HEK293T (cell line): Measurements from ENCODE around the gene USP10.

Experiments used
- CTCF ChIA-PET: fragments of 350-600 bp; formaldehyde crosslinking; extraction: SDS; loops from one replicate; lab custom pipeline; 2021; ENCODE audit warnings: antibody characterized with exemption, inconsistent platforms; lab: Yijun Ruan, JAX
- POLR2A ChIA-PET: fragments of 350-600 bp; formaldehyde crosslinking; extraction: SDS; loops from one replicate; lab custom pipeline; 2020; ENCODE audit warnings: antibody characterized with exemption, inconsistent platforms; lab: Yijun Ruan, JAX
- DNase-seq: peaks from one replicate; pipeline ENCODE4 v3.0.0; 2012; ENCODE audit warnings: mixed read lengths; ENCODE audit errors: extremely low spot score
- ARNT ChIP-seq: fragments of 450-650 bp; IDR thresholded peaks from 2 replicates; pipeline ENCODE4 v1.6.1; 2017; ENCODE audit warnings: mild to moderate bottlenecking
- BHLHE40 ChIP-seq: fragments of 450-650 bp; IDR thresholded peaks from 2 replicates; pipeline ENCODE4 v1.6.1; 2016; ENCODE audit warnings: mild to moderate bottlenecking, moderate library complexity, borderline replicate concordance
- CTBP1 ChIP-seq: fragments of 450-650 bp; IDR thresholded peaks from 2 replicates; pipeline ENCODE4 v1.6.1; 2016; ENCODE audit warnings: borderline replicate concordance
- ELF4 ChIP-seq: fragments of 450-650 bp; IDR thresholded peaks from 2 replicates; pipeline ENCODE4 v1.6.1; 2017; ENCODE audit warnings: antibody characterized with exemption
- FOXA1 ChIP-seq: fragments of 450-650 bp; IDR thresholded peaks from 2 replicates; pipeline ENCODE4 v1.6.1; 2016; ENCODE audit warnings: mild to moderate bottlenecking
- FOXK2 ChIP-seq: fragments of 450-650 bp; IDR thresholded peaks from 2 replicates; pipeline ENCODE4 v1.6.1; 2016; ENCODE audit warnings: mild to moderate bottlenecking
- FOXM1 ChIP-seq: fragments of 450-650 bp; IDR thresholded peaks from 2 replicates; pipeline ENCODE4 v1.6.1; 2017; ENCODE audit warnings: mild to moderate bottlenecking, borderline replicate concordance
- HDGF ChIP-seq: fragments of 450-650 bp; IDR thresholded peaks from 2 replicates; pipeline ENCODE4 v1.6.1; 2017; ENCODE audit warnings: antibody characterized with exemption, borderline replicate concordance
- L3MBTL2 ChIP-seq: fragments of 450-650 bp; conservative IDR thresholded peaks from 2 replicates; pipeline ENCODE4 v1.6.1; 2016; ENCODE audit warnings: mild to moderate bottlenecking
- LEF1 ChIP-seq: fragments of 450-650 bp; IDR thresholded peaks from 2 replicates; pipeline ENCODE4 v1.6.1; 2017; ENCODE audit warnings: mild to moderate bottlenecking, borderline replicate concordance
- NFRKB ChIP-seq: fragments of 450-650 bp; IDR thresholded peaks from 2 replicates; pipeline ENCODE4 v1.6.1; 2016; ENCODE audit warnings: mild to moderate bottlenecking, moderate library complexity
- SP1 ChIP-seq: fragments of 450-650 bp; IDR thresholded peaks from 2 replicates; pipeline ENCODE4 v1.6.1; 2017
- SUZ12 ChIP-seq: fragments of 450-650 bp; IDR thresholded peaks from 2 replicates; pipeline ENCODE4 v1.6.1; 2016; ENCODE audit warnings: mild to moderate bottlenecking
- TARDBP ChIP-seq: fragments of 450-650 bp; IDR thresholded peaks from 2 replicates; pipeline ENCODE4 v1.6.1; 2016
- ZNF384 ChIP-seq: fragments of 450-650 bp; IDR thresholded peaks from 2 replicates; pipeline ENCODE4 v1.6.1; 2016
- TF ChIP-seq, protein P1 (sequence below): fragments of 450-650 bp; IDR thresholded peaks from 2 replicates; pipeline ENCODE4 v1.6.1; 2016

Gene USP10

DNA sequence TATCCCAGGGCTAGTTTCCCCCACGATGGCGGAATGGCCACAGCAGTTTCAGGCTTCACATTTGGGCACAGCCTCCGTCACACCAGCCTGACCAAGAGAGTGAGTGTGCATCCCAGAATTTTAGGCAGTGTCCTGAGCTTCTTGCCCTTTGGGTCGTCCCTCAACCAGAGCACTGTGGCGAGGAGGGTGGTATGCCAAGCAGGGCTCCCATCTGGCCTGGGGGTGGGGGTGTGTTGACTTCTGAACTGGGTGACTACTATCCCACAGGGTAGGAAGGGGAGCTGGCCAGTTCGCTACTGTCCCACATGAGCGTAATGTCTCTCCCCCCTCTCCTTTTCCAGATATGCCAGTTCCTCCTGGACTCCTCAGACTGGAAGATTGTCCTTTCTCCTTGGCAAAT is 16.1 kb downstream of the USP10 start:
- POLR2A ChIA-PET, result interaction anchor here (1.5 kb wide), 1 partner anchor 12 kb away, joined by 6 read pairs; no protein-coding TSS in a partner anchor
- no peak for TF ChIP-seq FOXA1
- no peak for TF ChIP-seq FOXM1
- no peak for TF ChIP-seq HDGF
- TF ChIP-seq ARNT, result no peak
- TF ChIP-seq, protein P1, sequence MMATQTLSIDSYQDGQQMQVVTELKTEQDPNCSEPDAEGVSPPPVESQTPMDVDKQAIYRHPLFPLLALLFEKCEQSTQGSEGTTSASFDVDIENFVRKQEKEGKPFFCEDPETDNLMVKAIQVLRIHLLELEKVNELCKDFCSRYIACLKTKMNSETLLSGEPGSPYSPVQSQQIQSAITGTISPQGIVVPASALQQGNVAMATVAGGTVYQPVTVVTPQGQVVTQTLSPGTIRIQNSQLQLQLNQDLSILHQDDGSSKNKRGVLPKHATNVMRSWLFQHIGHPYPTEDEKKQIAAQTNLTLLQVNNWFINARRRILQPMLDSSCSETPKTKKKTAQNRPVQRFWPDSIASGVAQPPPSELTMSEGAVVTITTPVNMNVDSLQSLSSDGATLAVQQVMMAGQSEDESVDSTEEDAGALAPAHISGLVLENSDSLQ, result no peak
- TF ChIP-seq SP1, result no peak
- TF ChIP-seq ZNF384, result no peak
- no peak for DNase-seq
- CTCF ChIA-PET, result interaction anchor here (0.6 to 2.4 kb wide), 4 partner anchors 11 to 203 kb away, joined by 3 to 13 read pairs (median 3); no protein-coding TSS in a partner anchor

DNA sequence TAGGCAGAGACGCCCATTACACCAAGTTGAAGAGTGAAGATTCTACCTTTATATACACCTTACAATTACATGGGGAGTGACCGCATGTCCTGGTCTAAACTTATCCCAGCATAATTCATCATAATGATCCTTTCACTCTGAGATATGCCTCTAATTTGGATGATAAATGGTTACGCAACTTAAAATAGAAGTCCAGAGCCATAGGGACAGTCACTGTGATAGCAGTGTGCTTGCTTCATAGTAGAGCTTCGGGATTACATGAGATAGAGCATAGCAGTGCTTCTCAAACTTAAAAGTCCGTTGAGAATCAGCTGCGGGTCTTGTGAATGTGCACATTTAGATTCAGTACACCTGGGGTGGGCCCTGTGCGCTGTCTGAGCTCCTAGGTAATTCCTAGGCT is 16.9 kb downstream of the USP10 start:
- no peak for TF ChIP-seq BHLHE40
- TF ChIP-seq ELF4, result no peak
- TF ChIP-seq ARNT, result no peak
- no peak for TF ChIP-seq LEF1
- TF ChIP-seq CTBP1, result no peak
- no peak for TF ChIP-seq HDGF
- no peak for TF ChIP-seq L3MBTL2
- no peak for TF ChIP-seq SP1
- no peak for TF ChIP-seq FOXM1
- no peak for TF ChIP-seq FOXA1
- no peak for TF ChIP-seq ZNF384
- TF ChIP-seq SUZ12, result no peak
- TF ChIP-seq TARDBP, result no peak
- TF ChIP-seq, protein P1, result no peak
- TF ChIP-seq NFRKB, result no peak
- TF ChIP-seq FOXK2, result no peak
- DNase-seq, result no peak
- ChIA-PET POLR2A (no interaction called here), CTCF (interaction anchor here (0.5 to 1.3 kb wide), 3 partner anchors 9 to 279 kb away, joined by 3 to 5 read pairs (median 3); no protein-coding TSS in a partner anchor)

DNA sequence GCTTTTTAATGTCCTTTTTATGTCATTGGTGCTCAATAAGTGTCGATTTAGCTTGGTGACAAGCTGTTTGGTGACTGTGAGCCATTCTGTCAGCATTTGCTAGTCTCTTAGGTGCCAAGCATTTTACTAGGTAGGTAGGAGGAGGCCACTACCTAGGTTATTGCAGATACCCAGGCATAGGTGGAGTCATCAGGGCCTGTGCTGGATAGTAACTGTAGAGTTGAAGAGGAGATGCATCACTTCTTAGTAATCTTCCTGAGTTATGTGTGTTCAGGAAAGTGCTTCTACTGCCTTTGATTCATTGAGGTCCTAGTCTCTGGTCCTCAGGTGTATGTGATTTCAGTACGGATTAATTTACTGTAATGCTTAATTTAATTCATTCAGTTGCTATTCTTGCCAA is 17.7 kb downstream of the USP10 start:
- CTCF ChIA-PET, result interaction anchor here (0.5 to 1.3 kb wide), 2 partner anchors 8 to 278 kb away, joined by 3 to 5 read pairs; no protein-coding TSS in a partner anchor
- POLR2A ChIA-PET, result no interaction called here
- TF ChIP-seq ARNT, result no peak
- no peak for TF ChIP-seq FOXK2
- no peak for TF ChIP-seq BHLHE40
- TF ChIP-seq FOXA1, result no peak
- TF ChIP-seq, protein P1, result no peak
- no peak for DNase-seq

DNA sequence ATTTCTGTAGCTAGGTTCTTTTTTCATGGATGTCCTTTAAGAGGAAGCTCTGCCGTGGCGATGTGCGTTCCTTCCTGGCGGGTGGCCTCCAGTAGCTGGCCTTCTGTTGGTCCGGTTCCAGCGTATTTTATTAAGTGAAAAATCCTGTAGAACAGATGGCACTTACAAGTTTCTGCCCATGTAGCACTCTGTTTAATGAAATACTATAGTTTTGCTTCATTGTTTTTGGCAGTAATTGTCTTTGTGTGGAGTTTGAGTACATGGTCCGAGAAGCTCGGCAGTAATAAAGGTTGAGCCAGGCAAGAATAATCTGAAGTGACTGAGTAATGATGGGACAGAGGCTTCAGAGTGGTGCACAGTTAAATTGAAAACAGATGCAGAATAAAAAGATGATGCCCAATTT is 20.4 kb downstream of the USP10 start:
- DNase-seq, result no peak
- ChIA-PET POLR2A (interaction anchor here (0.9 to 1.6 kb wide), 2 partner anchors 14 to 19 kb away, joined by 3 to 6 read pairs; no protein-coding TSS in a partner anchor), CTCF (interaction anchor here (0.6 to 1.5 kb wide), 3 partner anchors 18 to 232 kb away, joined by 3 read pairs; no protein-coding TSS in a partner anchor)
- TF ChIP-seq, protein P1, result no peak
- TF ChIP-seq FOXM1 (no peak), ELF4 (no peak), ZNF384 (no peak), BHLHE40 (no peak)

DNA sequence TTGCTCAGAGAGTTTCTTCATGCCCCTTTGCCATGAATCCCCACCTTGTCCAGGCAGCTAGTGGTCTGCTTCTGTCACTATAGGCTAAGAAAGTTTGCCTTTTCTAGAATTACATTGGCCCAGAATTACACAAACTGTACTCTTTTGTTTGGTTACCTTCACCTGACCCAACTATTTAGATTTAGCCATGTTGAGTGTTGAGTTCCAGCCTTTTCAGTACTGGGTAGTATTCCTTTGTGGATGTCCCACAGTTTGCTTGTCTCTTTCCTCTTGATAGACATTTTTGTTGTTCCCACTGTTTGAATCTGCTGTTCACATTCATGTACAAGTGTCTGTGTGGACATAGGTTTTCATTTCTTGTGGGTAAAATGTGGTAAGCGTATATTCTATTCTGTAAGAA is 22.3 kb downstream of the USP10 start:
- ChIA-PET CTCF (no interaction called here), POLR2A (no interaction called here)
- TF ChIP-seq LEF1 (no peak), ZNF384 (no peak), SP1 (no peak), FOXK2 (no peak), TARDBP (no peak), FOXM1 (no peak), BHLHE40 (no peak), SUZ12 (no peak), FOXA1 (no peak), ARNT (no peak), CTBP1 (no peak), ELF4 (no peak), HDGF (no peak)
- no peak for DNase-seq

DNA sequence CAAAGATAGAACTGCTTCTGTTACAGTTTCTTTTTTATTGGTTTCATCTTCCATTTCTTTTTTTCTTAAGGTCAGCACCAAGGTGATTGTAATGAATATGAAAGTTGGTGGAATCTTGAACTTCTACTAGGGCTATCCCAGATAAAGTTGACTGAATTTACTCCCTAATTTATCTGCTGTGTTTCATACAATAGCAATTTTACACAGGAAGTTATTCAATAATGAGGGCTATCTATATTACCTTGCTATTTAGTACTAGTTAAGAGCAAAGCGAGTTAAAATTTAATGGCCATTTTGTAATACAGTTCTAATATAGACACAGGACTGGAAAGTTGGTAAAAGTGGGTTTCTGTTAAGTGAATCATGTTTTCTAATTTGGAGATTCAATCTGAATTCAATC is 24.1 kb downstream of the USP10 start:
- CTCF ChIA-PET, result interaction anchor here (1.3 to 3.9 kb wide), 3 partner anchors 12 to 52 kb away, joined by 4 to 40 read pairs (median 36); no protein-coding TSS in a partner anchor
- POLR2A ChIA-PET, result no interaction called here

More for the DNA sequence above, 24.1 kb downstream of the USP10 start:
- no peak for DNase-seq
- no peak for TF ChIP-seq HDGF
- TF ChIP-seq ARNT, result no peak
- TF ChIP-seq NFRKB, result no peak
- TF ChIP-seq ZNF384, result no peak
- TF ChIP-seq BHLHE40, result no peak
- TF ChIP-seq L3MBTL2, result no peak
- TF ChIP-seq, protein P1, result no peak
- no peak for TF ChIP-seq FOXA1
- TF ChIP-seq ELF4, result no peak
- no peak for TF ChIP-seq SP1
- TF ChIP-seq FOXK2, result no peak
- TF ChIP-seq CTBP1, result no peak
- no peak for TF ChIP-seq FOXM1
- TF ChIP-seq TARDBP, result no peak
- no peak for TF ChIP-seq LEF1
- no peak for TF ChIP-seq SUZ12
